ENCODE data around the gene ARHGEF19. TPM values are rescaled to one million over a fixed set of nuclear protein-coding genes. Genes with fewer than 3 reads are reported as not detected.
A peak's percentile ranks its signal among the peaks of the same experiment; 100 is the strongest.

Gene ARHGEF19
- total RNA-seq, 2 donors from 2014 or later, result 1.5 to 4.8 TPM

GRCh38 chr1:16155537-16156410, 56.7 kb downstream of the ARHGEF19 start, which contains the start of gene EPHA2:
Gene EPHA2 (minus strand): TSS chr1:16156069. CDS start chr1:16155932, 137 bp downstream.
- Histone ChIP-seq H3K9me3 (no peaks in the 10 kb centered on the region), H3K4me1 (peaks cover 0 to 55% of the 10 kb centered on the region in 2 donors), H3K27me3 (no peaks in the 10 kb centered on the region), H3K4me3 (peak within 1 kb of the TSS; percentile 72 to 94), H3K27ac (peak within 1 kb of the TSS; percentile 93 to 96), H3K36me3 (peaks cover 4% of the 10 kb centered on the region)
- peak; percentile 97 for DNase-seq (ENCODE audit: low spot score)
- TF ChIP-seq, protein P1, sequence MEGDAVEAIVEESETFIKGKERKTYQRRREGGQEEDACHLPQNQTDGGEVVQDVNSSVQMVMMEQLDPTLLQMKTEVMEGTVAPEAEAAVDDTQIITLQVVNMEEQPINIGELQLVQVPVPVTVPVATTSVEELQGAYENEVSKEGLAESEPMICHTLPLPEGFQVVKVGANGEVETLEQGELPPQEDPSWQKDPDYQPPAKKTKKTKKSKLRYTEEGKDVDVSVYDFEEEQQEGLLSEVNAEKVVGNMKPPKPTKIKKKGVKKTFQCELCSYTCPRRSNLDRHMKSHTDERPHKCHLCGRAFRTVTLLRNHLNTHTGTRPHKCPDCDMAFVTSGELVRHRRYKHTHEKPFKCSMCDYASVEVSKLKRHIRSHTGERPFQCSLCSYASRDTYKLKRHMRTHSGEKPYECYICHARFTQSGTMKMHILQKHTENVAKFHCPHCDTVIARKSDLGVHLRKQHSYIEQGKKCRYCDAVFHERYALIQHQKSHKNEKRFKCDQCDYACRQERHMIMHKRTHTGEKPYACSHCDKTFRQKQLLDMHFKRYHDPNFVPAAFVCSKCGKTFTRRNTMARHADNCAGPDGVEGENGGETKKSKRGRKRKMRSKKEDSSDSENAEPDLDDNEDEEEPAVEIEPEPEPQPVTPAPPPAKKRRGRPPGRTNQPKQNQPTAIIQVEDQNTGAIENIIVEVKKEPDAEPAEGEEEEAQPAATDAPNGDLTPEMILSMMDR (IDR thresholded peaks at IDR 0.05), result peak in 1 of 2 donors; percentile 10

DNA sequence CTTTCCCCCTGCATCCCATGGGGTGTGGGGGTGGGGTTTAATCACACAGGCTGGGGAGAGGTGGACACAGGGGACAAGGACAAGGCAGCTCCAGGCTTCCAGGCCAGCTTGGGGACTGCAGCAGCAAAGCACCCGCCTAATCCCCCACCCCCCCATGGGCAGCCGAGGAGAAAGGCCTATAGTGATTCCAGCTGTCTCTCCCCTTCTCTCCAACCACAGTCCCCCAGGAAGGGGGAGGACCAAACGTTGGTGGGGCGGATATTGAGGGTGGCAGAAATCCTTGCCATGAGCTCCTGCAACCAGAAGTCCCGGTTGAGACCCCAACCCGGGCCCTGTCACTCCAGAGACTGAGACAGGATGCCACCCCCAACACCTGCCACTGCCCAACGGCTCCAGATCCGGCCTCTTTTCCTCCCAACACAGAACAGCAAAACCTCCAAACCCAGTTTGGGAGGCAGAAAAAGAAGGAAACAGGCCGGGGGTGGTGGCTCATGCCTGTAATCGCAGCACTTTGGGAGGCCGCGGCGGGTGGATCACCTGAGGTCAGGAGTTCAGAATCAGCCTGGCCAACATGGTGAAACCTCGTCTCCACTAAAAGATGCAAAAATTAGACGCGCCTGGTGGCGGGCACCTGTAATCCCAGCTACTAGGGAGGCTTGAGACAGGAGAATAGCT, 58.3 kb downstream of the ARHGEF19 start:
- Histone ChIP-seq H3K4me3 (peak overlapping the region; percentile 72 to 94), H3K9me3 (no peaks in the 10 kb centered on the region), H3K27me3 (no peaks in the 10 kb centered on the region), H3K27ac (peak overlapping the region; percentile 93 to 96), H3K4me1 (peaks cover 0 to 66% of the 10 kb centered on the region in 2 donors), H3K36me3 (peaks cover 15% of the 10 kb centered on the region)
- TF ChIP-seq, protein P1 (IDR thresholded peaks at IDR 0.05), result no peak
- no peak for DNase-seq (ENCODE audit: low spot score)

- DNase-seq (ENCODE audit: low spot score), result no peak
- Histone ChIP-seq H3K36me3 (peaks cover 23% of the 10 kb centered on the region), H3K27ac (peak overlapping the region; percentile 93 to 96), H3K4me3 (peak overlapping the region; percentile 72 to 94), H3K9me3 (no peaks in the 10 kb centered on the region), H3K4me1 (peaks cover 0 to 73% of the 10 kb centered on the region in 2 donors), H3K27me3 (no peaks in the 10 kb centered on the region)
- TF ChIP-seq, protein P1 (IDR thresholded peaks at IDR 0.05), result no peak
Observed at GRCh38 chr1:16153096-16153998, 59.1 kb downstream of the ARHGEF19 start.

DNA sequence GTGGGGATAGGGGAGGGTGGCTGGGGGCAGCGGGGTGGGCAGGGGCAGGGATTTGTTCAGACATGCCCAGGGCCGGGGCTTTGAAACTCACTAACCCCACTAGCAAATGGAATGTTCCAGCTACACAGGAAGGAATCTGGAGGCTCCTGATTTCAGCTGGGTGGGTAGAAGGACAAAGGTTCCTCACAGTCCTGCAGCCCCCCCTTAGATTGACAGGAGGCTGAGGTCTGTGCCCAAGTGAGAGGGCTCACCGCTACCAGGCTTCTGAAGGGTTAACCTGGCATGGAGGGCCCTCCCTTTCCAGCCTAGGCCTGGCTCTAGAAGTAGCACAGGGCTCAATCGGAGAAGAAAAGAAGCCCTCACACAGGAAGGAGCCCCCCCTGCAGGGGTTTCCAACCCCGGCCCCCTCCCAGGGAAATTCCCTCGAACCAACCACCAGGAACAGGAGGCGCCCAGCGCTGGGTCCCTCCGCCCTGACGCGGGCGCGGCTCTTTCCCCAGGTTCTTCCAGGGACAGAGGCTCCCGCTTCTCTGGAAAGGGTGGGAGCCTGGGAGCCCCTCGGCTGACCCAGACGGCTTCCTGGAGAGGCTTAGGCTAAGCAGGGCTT, 59.9 kb downstream of the ARHGEF19 start:
- Histone ChIP-seq H3K4me3 (peak overlapping the region; percentile 72 to 94), H3K27ac (peak overlapping the region; percentile 93 to 96), H3K4me1 (peaks cover 0 to 81% of the 10 kb centered on the region in 2 donors), H3K36me3 (peaks cover 30% of the 10 kb centered on the region), H3K27me3 (no peaks in the 10 kb centered on the region), H3K9me3 (no peaks in the 10 kb centered on the region)
- TF ChIP-seq, protein P1 (IDR thresholded peaks at IDR 0.05), result no peak
- DNase-seq (ENCODE audit: low spot score), result no peak

DNA sequence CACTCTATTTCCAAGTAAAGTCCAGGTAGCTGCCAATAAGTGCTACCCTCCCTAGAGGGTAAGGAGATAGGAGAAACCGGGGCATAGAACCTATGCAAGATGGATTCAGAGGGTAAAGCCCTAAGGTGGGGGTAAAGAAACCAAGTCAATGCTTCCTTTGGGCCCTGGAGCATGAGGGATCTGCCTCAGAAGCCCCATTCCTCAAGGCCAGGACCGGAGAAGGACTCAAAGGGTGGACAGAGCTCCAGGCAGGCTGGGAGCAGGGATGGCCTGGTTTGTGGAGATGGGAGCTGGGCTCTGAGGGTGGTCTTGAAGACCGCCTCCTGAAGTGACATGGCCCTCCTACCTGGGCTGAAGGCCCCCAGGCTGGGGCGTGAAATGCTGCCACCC, 60.5 kb downstream of the ARHGEF19 start:
- no peaks in the 10 kb centered on the region for H3K27me3 ChIP-seq
- no peaks in the 10 kb centered on the region for H3K9me3 ChIP-seq
- no peak for DNase-seq (ENCODE audit: low spot score)
- TF ChIP-seq, protein P1 (IDR thresholded peaks at IDR 0.05), result no peak
- H3K36me3 ChIP-seq, result peaks cover 35% of the 10 kb centered on the region
- peak overlapping the region in 1 of 2 donors; percentile 94 for H3K4me3 ChIP-seq
- peaks cover 0 to 87% of the 10 kb centered on the region in 2 donors for H3K4me1 ChIP-seq
- H3K27ac ChIP-seq, result peak overlapping the region; percentile 93 to 96

Data from right atrium auricular region (tissue), 2 donors.